ENCODE results near the gene HCN2.

Gene HCN2

GRCh38 chr19:589693-590395 lies at the start of gene HCN2:
TSS of gene HCN2 (plus strand) at chr19:589881. CDS start at chr19:589946, 65 bp downstream.
- DNase-seq: no peak

- no peak for DNase-seq
Observed at GRCh38 chr19:540867-541637, 48.6 kb upstream of the HCN2 start.

- no peak for DNase-seq
Observed at GRCh38 chr19:541699-542098, 48.0 kb upstream of the HCN2 start.

GRCh38 chr19:542173-542866 lies 47.4 kb upstream of the HCN2 start:
- no peak for DNase-seq

- no peak for DNase-seq
Observed at GRCh38 chr19:543910-544608, 45.6 kb upstream of the HCN2 start, which contains the start of gene GZMM. TSS of gene GZMM (plus strand) at chr19:544053. CDS start at chr19:544072, 19 bp downstream.

GRCh38 chr19:547117-547516 lies 42.6 kb upstream of the HCN2 start:
- DNase-seq: no peak

- no peak for DNase-seq
Observed at GRCh38 chr19:547836-548720, 41.6 kb upstream of the HCN2 start.

GRCh38 chr19:548886-549830 lies 40.5 kb upstream of the HCN2 start:
- DNase-seq: no peak

GRCh38 chr19:554817-555216 lies 34.9 kb upstream of the HCN2 start:
- no peak for DNase-seq

- no peak for DNase-seq
Observed at GRCh38 chr19:555474-555808, 34.2 kb upstream of the HCN2 start.

- DNase-seq: no peak
Observed at GRCh38 chr19:556611-557382, 32.9 kb upstream of the HCN2 start.

GRCh38 chr19:558770-559439 lies 30.8 kb upstream of the HCN2 start:
- DNase-seq: no peak

- no peak for DNase-seq
Observed at GRCh38 chr19:560121-560520, 29.6 kb upstream of the HCN2 start.

GRCh38 chr19:566403-566802 lies 23.3 kb upstream of the HCN2 start:
- no peak for DNase-seq

- no peak for DNase-seq
Observed at GRCh38 chr19:566844-567243, 22.8 kb upstream of the HCN2 start.

- DNase-seq: no peak
Observed at GRCh38 chr19:567296-567900, 22.3 kb upstream of the HCN2 start.

- DNase-seq: no peak
Observed at GRCh38 chr19:570251-570686, 19.4 kb upstream of the HCN2 start.

GRCh38 chr19:570937-571565 lies 18.6 kb upstream of the HCN2 start:
- DNase-seq: no peak

- no peak for DNase-seq
Observed at GRCh38 chr19:571566-571974, 18.1 kb upstream of the HCN2 start.
